ENCODE data around the gene NEK5. TPM values are rescaled to one million over a fixed set of nuclear protein-coding genes. Genes with fewer than 3 reads are reported as not detected.
"Not testable (repeated sequence)": the region's sequence is repeated elsewhere in the genome, so short reads cannot be mapped to it uniquely, and the experiment has no call there.

The NEK5 gene
- total and polyA plus RNA-seq, 2 experiments from 2014 or later: 1.2 to 1.3 TPM

GRCh38 chr13:52070929-52071523 lies 57.8 kb downstream of the NEK5 start:
- no peaks in the 10 kb centered on the region for H3K36me3 ChIP-seq (replicated peaks; ENCODE audit: insufficient read depth, low read depth)
- H3K27me3 ChIP-seq: no peaks in the 10 kb centered on the region
- H3K4me1 ChIP-seq (ENCODE audit: insufficient read depth): no peaks in the 10 kb centered on the region
- no peak overlapping the region for H2AFZ ChIP-seq
- H3K4me2 ChIP-seq: no peak overlapping the region
- no peaks in the 10 kb centered on the region for H3K9me2 ChIP-seq (replicated peaks; ENCODE audit: insufficient read depth)
- H3K9me3 ChIP-seq (ENCODE audit: low read depth): peaks cover 13% of the 10 kb centered on the region
- no peaks in the 10 kb centered on the region for H4K20me1 ChIP-seq (ENCODE audit: insufficient read depth, poor library complexity, severe bottlenecking)
- H3K4me3 ChIP-seq: no peak overlapping the region
- WGBS (ENCODE audit: low lambda C conversion rate, missing lambda C conversion rate): 80% methylated on average over 1 of the region's 1 CpG
- no peaks in the 10 kb centered on the region for H3K79me2 ChIP-seq
- TF ChIP-seq EZH2phosphoT487 (IDR thresholded peaks at IDR 0.05; ENCODE audit: low read depth, severe bottlenecking, unreplicated experiment) (no peak), CTCF (IDR thresholded peaks at IDR 0.05; ENCODE audit: poor library complexity) (no peak), EZH2 (IDR thresholded peaks at IDR 0.05; ENCODE audit: borderline replicate concordance) (no peak)
- no peak overlapping the region for H3K27ac ChIP-seq
- no peak for DNase-seq (ENCODE audit: low spot score)

GRCh38 chr13:52067237-52067636 lies 61.6 kb downstream of the NEK5 start:
- Histone ChIP-seq H3K9me2 (replicated peaks; ENCODE audit: insufficient read depth) (no peaks in the 10 kb centered on the region), H2AFZ (no peak overlapping the region), H3K79me2 (no peaks in the 10 kb centered on the region), H3K4me2 (no peak overlapping the region), H3K4me1 (ENCODE audit: insufficient read depth) (no peaks in the 10 kb centered on the region), H3K36me3 (replicated peaks; ENCODE audit: insufficient read depth, low read depth) (no peaks in the 10 kb centered on the region), H4K20me1 (ENCODE audit: insufficient read depth, poor library complexity, severe bottlenecking) (no peaks in the 10 kb centered on the region), H3K27ac (no peak overlapping the region), H3K9me3 (ENCODE audit: low read depth) (peaks cover 13% of the 10 kb centered on the region), H3K27me3 (no peaks in the 10 kb centered on the region), H3K4me3 (no peak overlapping the region)
- DNase-seq (ENCODE audit: low spot score): no peak
- no peak for TF ChIP-seq CTCF (IDR thresholded peaks at IDR 0.05; ENCODE audit: poor library complexity)
- no peak for TF ChIP-seq EZH2phosphoT487 (IDR thresholded peaks at IDR 0.05; ENCODE audit: low read depth, severe bottlenecking, unreplicated experiment)
- TF ChIP-seq EZH2 (IDR thresholded peaks at IDR 0.05; ENCODE audit: borderline replicate concordance): no peak

GRCh38 chr13:52061587-52061986 lies 67.3 kb downstream of the NEK5 start:
- Histone ChIP-seq H3K36me3 (replicated peaks; ENCODE audit: insufficient read depth, low read depth) (no peaks in the 10 kb centered on the region), H3K27ac (no peak overlapping the region), H3K27me3 (no peaks in the 10 kb centered on the region), H3K4me3 (no peak overlapping the region), H4K20me1 (ENCODE audit: insufficient read depth, poor library complexity, severe bottlenecking) (no peaks in the 10 kb centered on the region), H3K9me2 (replicated peaks; ENCODE audit: insufficient read depth) (no peaks in the 10 kb centered on the region), H3K79me2 (no peaks in the 10 kb centered on the region), H2AFZ (no peak overlapping the region), H3K4me1 (ENCODE audit: insufficient read depth) (no peaks in the 10 kb centered on the region), H3K9me3 (ENCODE audit: low read depth) (peaks cover under 1% of the 10 kb centered on the region), H3K4me2 (no peak overlapping the region)
- DNase-seq (ENCODE audit: low spot score): no peak
- no peak for TF ChIP-seq CTCF (IDR thresholded peaks at IDR 0.05; ENCODE audit: poor library complexity)
- no peak for TF ChIP-seq EZH2phosphoT487 (IDR thresholded peaks at IDR 0.05; ENCODE audit: low read depth, severe bottlenecking, unreplicated experiment)
- no peak for TF ChIP-seq EZH2 (IDR thresholded peaks at IDR 0.05; ENCODE audit: borderline replicate concordance)
- WGBS (ENCODE audit: low lambda C conversion rate, missing lambda C conversion rate): 51% methylated on average over 3 of the region's 3 CpGs

GRCh38 chr13:52061064-52061463 lies 67.8 kb downstream of the NEK5 start:
- H3K4me1 ChIP-seq (ENCODE audit: insufficient read depth); H3K79me2 ChIP-seq; H2AFZ ChIP-seq; H3K36me3 ChIP-seq (replicated peaks; ENCODE audit: insufficient read depth, low read depth); H3K9me2 ChIP-seq (replicated peaks; ENCODE audit: insufficient read depth); H3K4me2 ChIP-seq; H3K27ac ChIP-seq; H3K27me3 ChIP-seq; H3K9me3 ChIP-seq (ENCODE audit: low read depth); H3K4me3 ChIP-seq; DNase-seq (ENCODE audit: low spot score); H4K20me1 ChIP-seq (ENCODE audit: insufficient read depth, poor library complexity, severe bottlenecking): not testable (repeated sequence)
- WGBS (ENCODE audit: low lambda C conversion rate, missing lambda C conversion rate): 86% methylated on average over 3 of the region's 3 CpGs

All from hepatocyte (in vitro differentiated cells).